ENCODE data around the gene KDM6A. TPM values are rescaled to one million over a fixed set of nuclear protein-coding genes. Genes with fewer than 3 reads are reported as not detected.
A peak's percentile ranks its signal among the peaks of the same experiment; 100 is the strongest.
"Not testable (repeated sequence)": the region's sequence is repeated elsewhere in the genome, so short reads cannot be mapped to it uniquely, and the experiment has no call there.

Gene KDM6A
- total RNA-seq (ENCODE audit: unreplicated experiment) = 38.4 TPM
- long read RNA-seq, partial matches to known transcripts = 0 of 1 reads
- long read RNA-seq, other reads (novel, unspliced or antisense) = 1 of 1 reads

- no peaks in the 10 kb centered on the region for H3K9me3 Mint-ChIP-seq (ENCODE audit: unreplicated experiment)
- TF ChIP-seq CTCF (IDR thresholded peaks at IDR 0.05; ENCODE audit: unreplicated experiment) = no peak
- H3K27me3 Mint-ChIP-seq (ENCODE audit: unreplicated experiment) = peaks cover 6% of the 10 kb centered on the region
- peak; percentile 90 for DNase-seq (ENCODE audit: low spot score)
- peak within 1 kb of the TSS; percentile 96 for H3K4me3 Mint-ChIP-seq (ENCODE audit: unreplicated experiment)
- peaks cover 4% of the 10 kb centered on the region for H3K4me1 Mint-ChIP-seq (ENCODE audit: unreplicated experiment)
- H3K36me3 Mint-ChIP-seq (ENCODE audit: low read depth, unreplicated experiment) = no peaks in the 10 kb centered on the region
- peak within 1 kb of the TSS; percentile 99 for H3K27ac Mint-ChIP-seq (ENCODE audit: unreplicated experiment)
Observed at GRCh38 chrX:44872821-44873414, at the start of gene KDM6A. TSS of gene KDM6A (plus strand) at chrX:44873188. CDS start at chrX:44873552, 364 bp downstream.

- not testable (repeated sequence) for H3K27me3 Mint-ChIP-seq (ENCODE audit: unreplicated experiment); DNase-seq (ENCODE audit: low spot score); H3K27ac Mint-ChIP-seq (ENCODE audit: unreplicated experiment); H3K4me3 Mint-ChIP-seq (ENCODE audit: unreplicated experiment); H3K4me1 Mint-ChIP-seq (ENCODE audit: unreplicated experiment); H3K36me3 Mint-ChIP-seq (ENCODE audit: low read depth, unreplicated experiment); H3K9me3 Mint-ChIP-seq (ENCODE audit: unreplicated experiment)
Observed at GRCh38 chrX:44823193-44823592, 49.8 kb upstream of the KDM6A start.

- no peak for DNase-seq (ENCODE audit: low spot score)
- no peaks in the 10 kb centered on the region for H3K36me3 Mint-ChIP-seq (ENCODE audit: low read depth, unreplicated experiment)
- no peak overlapping the region for H3K27ac Mint-ChIP-seq (ENCODE audit: unreplicated experiment)
- H3K4me1 Mint-ChIP-seq (ENCODE audit: unreplicated experiment) = no peaks in the 10 kb centered on the region
- no peak overlapping the region for H3K4me3 Mint-ChIP-seq (ENCODE audit: unreplicated experiment)
- no peaks in the 10 kb centered on the region for H3K27me3 Mint-ChIP-seq (ENCODE audit: unreplicated experiment)
- TF ChIP-seq CTCF (IDR thresholded peaks at IDR 0.05; ENCODE audit: unreplicated experiment) = no peak
- H3K9me3 Mint-ChIP-seq (ENCODE audit: unreplicated experiment) = no peaks in the 10 kb centered on the region
Observed at GRCh38 chrX:44828008-44828605, 44.9 kb upstream of the KDM6A start.

GRCh38 chrX:44829832-44830231 is 43.2 kb upstream of the KDM6A start:
- no peak for DNase-seq (ENCODE audit: low spot score)
- no peak for TF ChIP-seq CTCF (IDR thresholded peaks at IDR 0.05; ENCODE audit: unreplicated experiment)
- Mint-ChIP-seq H3K27ac (ENCODE audit: unreplicated experiment) (no peak overlapping the region), H3K4me3 (ENCODE audit: unreplicated experiment) (no peak overlapping the region), H3K36me3 (ENCODE audit: low read depth, unreplicated experiment) (no peaks in the 10 kb centered on the region), H3K9me3 (ENCODE audit: unreplicated experiment) (no peaks in the 10 kb centered on the region), H3K27me3 (ENCODE audit: unreplicated experiment) (no peaks in the 10 kb centered on the region), H3K4me1 (ENCODE audit: unreplicated experiment) (no peaks in the 10 kb centered on the region)

GRCh38 chrX:44842550-44843317 is 30.3 kb upstream of the KDM6A start:
- no peaks in the 10 kb centered on the region for H3K27me3 Mint-ChIP-seq (ENCODE audit: unreplicated experiment)
- H3K4me3 Mint-ChIP-seq (ENCODE audit: unreplicated experiment) = no peak overlapping the region
- TF ChIP-seq CTCF (IDR thresholded peaks at IDR 0.05; ENCODE audit: unreplicated experiment) = no peak
- H3K4me1 Mint-ChIP-seq (ENCODE audit: unreplicated experiment) = no peaks in the 10 kb centered on the region
- no peak overlapping the region for H3K27ac Mint-ChIP-seq (ENCODE audit: unreplicated experiment)
- no peaks in the 10 kb centered on the region for H3K36me3 Mint-ChIP-seq (ENCODE audit: low read depth, unreplicated experiment)
- H3K9me3 Mint-ChIP-seq (ENCODE audit: unreplicated experiment) = no peaks in the 10 kb centered on the region
- no peak for DNase-seq (ENCODE audit: low spot score)

Data from endothelial cell (in vitro differentiated cells).